Osteocyte (in vitro differentiated cells): ENCODE measurements around the gene ZSCAN29. TPM values are rescaled to one million over a fixed set of nuclear protein-coding genes. Genes with fewer than 3 reads are reported as not detected.

Source experiments
- DNase-seq: peaks from one replicate; pipeline ENCODE4 v3.0.0; 2021; ENCODE audit warnings: mixed read lengths; ENCODE audit not compliant: unreplicated experiment; ENCODE audit errors: extremely low spot score
- H3K27ac Mint-ChIP-seq: one replicate; pipeline ENCODE4 v1.8.0; 2021; ENCODE audit warnings: mild to moderate bottlenecking, mixed read lengths; ENCODE audit not compliant: unreplicated experiment
- H3K27me3 Mint-ChIP-seq: one replicate; pipeline ENCODE4 v1.8.0; 2021; ENCODE audit warnings: mixed read lengths; ENCODE audit not compliant: unreplicated experiment
- H3K36me3 Mint-ChIP-seq: one replicate; pipeline ENCODE4 v1.8.0; 2021; ENCODE audit warnings: mixed read lengths; ENCODE audit not compliant: unreplicated experiment
- H3K4me1 Mint-ChIP-seq: one replicate; pipeline ENCODE4 v1.8.0; 2021; ENCODE audit warnings: mixed read lengths; ENCODE audit not compliant: unreplicated experiment
- H3K4me3 Mint-ChIP-seq: one replicate; pipeline ENCODE4 v1.8.0; 2021; ENCODE audit warnings: mild to moderate bottlenecking, moderate library complexity, mixed read lengths; ENCODE audit not compliant: unreplicated experiment
- H3K9me3 Mint-ChIP-seq: one replicate; pipeline ENCODE4 v1.8.0; 2021; ENCODE audit warnings: mixed read lengths; ENCODE audit not compliant: unreplicated experiment
- total RNA-seq: library from RNA; stranded (reverse); gene quantifications from 2 replicates; pipeline ENCODE4 v1.2.1, GENCODE V29; 2021
- TF ChIP-seq, protein P1 (sequence below): fragments of 200-600 bp; sonication (generic); IDR thresholded peaks from 2 replicates; pipeline ENCODE4 v1.5.0; 2021; ENCODE audit warnings: antibody characterized with exemption, mild to moderate bottlenecking, moderate library complexity

The ZSCAN29 gene
- total RNA-seq, 1 donor from 2014 or later: 25.8 TPM

GRCh38 chr15:43410572-43411214 lies 39.9 kb upstream of the ZSCAN29 start:
- Mint-ChIP-seq H3K27ac (peak overlapping the region; percentile 5), H3K4me3 (no peak overlapping the region), H3K27me3 (no peaks in the 10 kb centered on the region), H3K36me3 (peaks cover 77% of the 10 kb centered on the region), H3K9me3 (no peaks in the 10 kb centered on the region), H3K4me1 (no peaks in the 10 kb centered on the region)
- DNase-seq: no peak
- TF ChIP-seq, protein P1, sequence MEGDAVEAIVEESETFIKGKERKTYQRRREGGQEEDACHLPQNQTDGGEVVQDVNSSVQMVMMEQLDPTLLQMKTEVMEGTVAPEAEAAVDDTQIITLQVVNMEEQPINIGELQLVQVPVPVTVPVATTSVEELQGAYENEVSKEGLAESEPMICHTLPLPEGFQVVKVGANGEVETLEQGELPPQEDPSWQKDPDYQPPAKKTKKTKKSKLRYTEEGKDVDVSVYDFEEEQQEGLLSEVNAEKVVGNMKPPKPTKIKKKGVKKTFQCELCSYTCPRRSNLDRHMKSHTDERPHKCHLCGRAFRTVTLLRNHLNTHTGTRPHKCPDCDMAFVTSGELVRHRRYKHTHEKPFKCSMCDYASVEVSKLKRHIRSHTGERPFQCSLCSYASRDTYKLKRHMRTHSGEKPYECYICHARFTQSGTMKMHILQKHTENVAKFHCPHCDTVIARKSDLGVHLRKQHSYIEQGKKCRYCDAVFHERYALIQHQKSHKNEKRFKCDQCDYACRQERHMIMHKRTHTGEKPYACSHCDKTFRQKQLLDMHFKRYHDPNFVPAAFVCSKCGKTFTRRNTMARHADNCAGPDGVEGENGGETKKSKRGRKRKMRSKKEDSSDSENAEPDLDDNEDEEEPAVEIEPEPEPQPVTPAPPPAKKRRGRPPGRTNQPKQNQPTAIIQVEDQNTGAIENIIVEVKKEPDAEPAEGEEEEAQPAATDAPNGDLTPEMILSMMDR: no peak

DNA sequence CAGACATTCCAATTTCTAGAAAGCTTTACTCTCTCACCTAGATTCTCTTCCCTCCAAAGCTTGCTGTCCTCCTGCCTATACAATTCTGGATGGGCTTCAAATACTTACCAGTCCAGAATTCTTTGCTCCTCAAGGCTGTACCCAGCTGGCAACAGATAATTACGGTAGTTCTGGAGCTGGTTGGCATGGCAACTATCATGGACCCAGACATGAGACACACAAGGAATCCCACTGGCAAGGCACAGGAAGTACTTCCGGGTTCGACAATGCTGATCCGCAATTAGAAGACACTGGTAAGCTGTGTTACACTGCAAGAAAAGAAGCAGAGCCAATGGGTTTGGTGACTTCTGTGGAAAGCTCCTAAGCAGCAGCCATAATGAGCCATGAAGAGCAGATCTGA lies 37.9 kb upstream of the ZSCAN29 start:
- Mint-ChIP-seq H3K9me3 (no peaks in the 10 kb centered on the region), H3K27ac (no peak overlapping the region), H3K4me1 (no peaks in the 10 kb centered on the region), H3K36me3 (peaks cover 80% of the 10 kb centered on the region), H3K4me3 (no peak overlapping the region), H3K27me3 (no peaks in the 10 kb centered on the region)
- DNase-seq: no peak
- TF ChIP-seq, protein P1: no peak

DNA sequence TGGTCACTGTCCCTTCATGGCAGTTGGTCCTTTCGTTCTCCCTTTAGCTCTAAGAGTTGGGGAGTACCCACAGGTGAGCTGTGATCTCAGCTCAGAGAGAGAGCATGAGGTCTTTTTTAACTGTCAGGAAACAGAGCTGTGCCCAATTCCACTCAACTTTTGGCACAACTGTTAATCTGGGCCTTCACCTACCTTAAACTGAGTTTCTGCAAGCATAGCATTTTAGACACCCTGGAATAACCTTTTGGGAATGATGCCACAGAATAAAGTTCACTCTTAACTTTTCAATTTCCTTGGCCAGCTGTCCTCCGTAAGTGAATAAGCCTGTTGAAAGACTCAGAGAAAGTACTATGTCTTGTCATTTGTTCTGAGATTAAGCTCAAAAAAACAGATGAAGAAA lies 36.0 kb upstream of the ZSCAN29 start:
- no peak for DNase-seq
- peaks cover 80% of the 10 kb centered on the region for H3K36me3 Mint-ChIP-seq
- TF ChIP-seq, protein P1: no peak
- no peaks in the 10 kb centered on the region for H3K27me3 Mint-ChIP-seq
- H3K9me3 Mint-ChIP-seq: no peaks in the 10 kb centered on the region
- H3K4me1 Mint-ChIP-seq: no peaks in the 10 kb centered on the region
- H3K4me3 Mint-ChIP-seq: no peak overlapping the region
- H3K27ac Mint-ChIP-seq: no peak overlapping the region

- Mint-ChIP-seq H3K36me3 (peaks cover 79% of the 10 kb centered on the region), H3K27ac (no peak overlapping the region), H3K27me3 (no peaks in the 10 kb centered on the region), H3K9me3 (no peaks in the 10 kb centered on the region), H3K4me3 (no peak overlapping the region), H3K4me1 (no peaks in the 10 kb centered on the region)
- TF ChIP-seq, protein P1: no peak
- no peak for DNase-seq
Observed at GRCh38 chr15:43406189-43406588, 35.3 kb upstream of the ZSCAN29 start.

DNA sequence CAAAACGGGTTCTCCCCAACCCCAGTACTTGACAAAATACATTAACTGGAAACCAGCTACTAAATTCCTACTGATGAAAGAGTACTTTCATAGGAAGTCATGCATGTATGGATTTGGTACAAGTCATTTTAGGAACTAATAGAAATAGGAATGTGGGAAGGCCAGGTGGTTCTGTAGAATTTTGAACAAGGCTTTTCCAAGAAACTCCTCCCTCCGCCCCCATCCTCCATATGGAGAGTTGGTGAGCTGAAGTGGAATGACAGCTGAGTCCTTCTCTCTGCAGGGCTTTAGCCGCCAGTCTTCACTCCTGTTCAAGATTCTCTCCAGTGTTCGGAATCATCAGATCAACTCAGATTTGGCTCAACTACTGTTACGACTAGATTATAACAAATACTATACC lies 33.3 kb upstream of the ZSCAN29 start:
- TF ChIP-seq, protein P1: no peak
- DNase-seq: no peak
- H3K4me1 Mint-ChIP-seq: no peaks in the 10 kb centered on the region
- H3K9me3 Mint-ChIP-seq: no peaks in the 10 kb centered on the region
- no peak overlapping the region for H3K4me3 Mint-ChIP-seq
- no peak overlapping the region for H3K27ac Mint-ChIP-seq
- H3K27me3 Mint-ChIP-seq: no peaks in the 10 kb centered on the region
- peaks cover 69% of the 10 kb centered on the region for H3K36me3 Mint-ChIP-seq
